Measurements from ENCODE around the gene CPNE4. TPM values are rescaled to one million over a fixed set of nuclear protein-coding genes. Genes with fewer than 3 reads are reported as not detected.

CPNE4 gene
- total RNA-seq, 4 donors from 2014 or later = not detected

GRCh38 chr3:131796558-131797198 is 238.1 kb downstream of the CPNE4 start:
- no peak overlapping the region for H3K4me3 ChIP-seq
- DNase-seq (no peak), ATAC-seq (no peak)
- in situ Hi-C loops (cut with MboI; ENCODE audit: low sequenced_read_pairs in 4 of 4) = loop anchor here in 1 of 4 donors (10.0 kb wide), 1 partner anchor 228 kb away; no protein-coding TSS in a partner anchor
- H3K27ac ChIP-seq = no peak overlapping the region
- H3K9me3 ChIP-seq = no peaks in the 10 kb centered on the region
- H3K4me1 ChIP-seq = no peaks in the 10 kb centered on the region
- TF ChIP-seq POLR2A (IDR thresholded peaks at IDR 0.05) (no peak), CTCF (IDR thresholded peaks at IDR 0.05 in 4 of 5, conservative IDR thresholded peaks at IDR 0.05 in 1 of 5) (no peak)
- H3K27me3 ChIP-seq = no peaks in the 10 kb centered on the region
- intact Hi-C loops (cut with DNase I; ENCODE audit: low total_unique reads) = no loop called here
- H3K36me3 ChIP-seq = no peaks in the 10 kb centered on the region

GRCh38 chr3:131796111-131796510 is 238.7 kb downstream of the CPNE4 start:
- TF ChIP-seq POLR2A (IDR thresholded peaks at IDR 0.05) (no peak), CTCF (IDR thresholded peaks at IDR 0.05 in 4 of 5, conservative IDR thresholded peaks at IDR 0.05 in 1 of 5) (no peak)
- Histone ChIP-seq H3K4me1 (no peaks in the 10 kb centered on the region), H3K4me3 (no peak overlapping the region), H3K27me3 (no peaks in the 10 kb centered on the region), H3K36me3 (no peaks in the 10 kb centered on the region), H3K9me3 (no peaks in the 10 kb centered on the region), H3K27ac (no peak overlapping the region)
- intact Hi-C loops (cut with DNase I; ENCODE audit: low total_unique reads) (no loop called here), in situ Hi-C loops (cut with MboI; ENCODE audit: low sequenced_read_pairs in 4 of 4) (loop anchor here in 1 of 4 donors (10.0 kb wide), 1 partner anchor 229 kb away; no protein-coding TSS in a partner anchor)
- DNase-seq (no peak), ATAC-seq (no peak)

- in situ Hi-C loops (cut with MboI; ENCODE audit: low sequenced_read_pairs in 4 of 4) = loop anchor here in 1 of 4 donors (10.0 kb wide), 1 partner anchor 229 kb away; no protein-coding TSS in a partner anchor
- ATAC-seq (no peak), DNase-seq (no peak)
- no peak for TF ChIP-seq CTCF (IDR thresholded peaks at IDR 0.05 in 4 of 5, conservative IDR thresholded peaks at IDR 0.05 in 1 of 5)
- TF ChIP-seq POLR2A (IDR thresholded peaks at IDR 0.05) = no peak
- H3K4me1 ChIP-seq = no peaks in the 10 kb centered on the region
- no peak overlapping the region for H3K27ac ChIP-seq
- no peaks in the 10 kb centered on the region for H3K27me3 ChIP-seq
- intact Hi-C loops (cut with DNase I; ENCODE audit: low total_unique reads) = no loop called here
- no peak overlapping the region for H3K4me3 ChIP-seq
- H3K36me3 ChIP-seq = no peaks in the 10 kb centered on the region
- no peaks in the 10 kb centered on the region for H3K9me3 ChIP-seq
Measured at GRCh38 chr3:131795390-131796090, 239.3 kb downstream of the CPNE4 start.

DNA sequence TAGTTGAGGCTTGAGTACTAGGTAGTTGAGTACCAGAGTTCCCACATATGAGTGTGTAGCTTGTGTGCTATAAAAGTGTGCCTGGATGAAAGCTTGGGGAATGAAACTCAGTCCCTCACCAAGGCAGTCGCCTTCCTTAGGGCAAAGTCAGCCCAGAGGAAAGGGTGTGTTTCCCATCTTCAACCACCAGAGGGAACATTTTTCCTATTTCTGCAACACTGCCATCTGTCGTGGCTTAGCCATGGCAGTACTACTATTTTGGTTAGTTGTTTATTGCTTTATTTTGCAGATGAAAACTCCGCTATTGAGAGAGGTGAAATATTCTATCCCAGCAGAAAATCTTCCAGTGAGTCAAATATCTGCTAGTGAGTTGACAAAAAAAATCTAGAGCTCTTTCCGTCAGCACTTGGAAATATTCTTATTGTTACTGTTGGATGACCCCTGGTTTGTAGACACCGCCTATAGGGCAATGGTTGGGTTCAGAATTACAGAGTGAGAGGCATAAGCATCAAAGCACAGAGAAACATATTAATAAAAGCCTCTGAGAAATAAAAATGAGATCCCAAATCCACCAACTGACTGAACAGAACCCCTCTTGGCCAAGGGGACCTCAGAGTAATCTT is 239.9 kb downstream of the CPNE4 start:
- Histone ChIP-seq H3K4me3 (no peak overlapping the region), H3K27me3 (no peaks in the 10 kb centered on the region), H3K4me1 (no peaks in the 10 kb centered on the region), H3K27ac (no peak overlapping the region), H3K9me3 (no peaks in the 10 kb centered on the region), H3K36me3 (no peaks in the 10 kb centered on the region)
- in situ Hi-C loops (cut with MboI; ENCODE audit: low sequenced_read_pairs in 4 of 4) (loop anchor here in 1 of 4 donors (10.0 kb wide), 1 partner anchor 230 kb away; no protein-coding TSS in a partner anchor), intact Hi-C loops (cut with DNase I; ENCODE audit: low total_unique reads) (no loop called here)
- no peak for TF ChIP-seq POLR2A (IDR thresholded peaks at IDR 0.05)
- peak in 3 of 5 experiments; percentile 42 to 62 (median 53) for TF ChIP-seq CTCF (IDR thresholded peaks at IDR 0.05 in 4 of 5, conservative IDR thresholded peaks at IDR 0.05 in 1 of 5)
- DNase-seq = no peak
- peak in 1 of 2 donors; percentile 54 for ATAC-seq
